Measurements from ENCODE around the gene ITGA11.

Gene ITGA11

DNA sequence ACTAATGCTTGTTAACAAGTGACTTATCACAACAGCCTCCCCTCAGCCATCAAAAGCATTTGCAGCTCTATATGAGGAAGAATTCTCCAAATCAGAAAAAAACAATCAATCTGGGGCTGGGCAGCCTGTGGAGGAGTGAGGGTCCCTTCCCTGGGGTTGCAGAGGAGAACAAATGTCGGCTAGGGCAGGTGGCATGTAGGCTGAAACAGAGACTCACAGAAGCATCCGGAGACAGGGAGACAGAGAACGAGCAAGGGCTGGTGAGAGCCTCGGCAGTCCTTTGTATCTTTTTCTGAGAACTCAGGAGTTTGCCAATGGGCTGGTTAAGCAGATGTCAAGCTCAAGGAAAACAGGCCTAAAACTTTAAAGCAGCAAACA lies 15.8 kb downstream of the ITGA11 start:
- DNase-seq: no peak
- in situ Hi-C loops (cut with HindIII; ENCODE audit: low pct_ligation_motif_present, low pct_unique_long_range_greater_than_20kb, low sequenced_read_pairs): no loop called here

GRCh38 chr15:68415501-68416157 lies 16.3 kb downstream of the ITGA11 start:
- DNase-seq: no peak
- in situ Hi-C loops (cut with HindIII; ENCODE audit: low pct_ligation_motif_present, low pct_unique_long_range_greater_than_20kb, low sequenced_read_pairs): no loop called here

DNA sequence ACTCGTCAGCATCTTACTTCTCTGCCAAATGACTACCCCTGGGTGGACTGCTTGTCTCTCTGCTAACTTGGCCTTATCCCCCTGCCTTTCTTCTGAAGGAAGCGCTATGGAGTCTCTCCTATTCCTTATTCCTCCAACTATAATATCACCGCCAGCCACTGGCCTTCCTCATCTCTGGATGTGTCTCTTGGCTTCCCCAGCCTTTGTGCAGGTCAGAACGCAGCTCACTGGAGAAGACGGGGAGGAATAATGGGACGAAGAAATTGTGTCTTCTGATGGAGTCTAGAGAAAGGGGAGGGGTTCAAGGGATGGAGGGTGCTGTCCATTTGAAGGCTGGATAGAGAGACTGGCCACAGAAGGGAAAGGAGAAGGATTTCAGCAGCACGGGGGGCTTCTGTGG lies 16.9 kb downstream of the ITGA11 start:
- no peak for DNase-seq
- in situ Hi-C loops (cut with HindIII; ENCODE audit: low pct_ligation_motif_present, low pct_unique_long_range_greater_than_20kb, low sequenced_read_pairs): no loop called here

DNA sequence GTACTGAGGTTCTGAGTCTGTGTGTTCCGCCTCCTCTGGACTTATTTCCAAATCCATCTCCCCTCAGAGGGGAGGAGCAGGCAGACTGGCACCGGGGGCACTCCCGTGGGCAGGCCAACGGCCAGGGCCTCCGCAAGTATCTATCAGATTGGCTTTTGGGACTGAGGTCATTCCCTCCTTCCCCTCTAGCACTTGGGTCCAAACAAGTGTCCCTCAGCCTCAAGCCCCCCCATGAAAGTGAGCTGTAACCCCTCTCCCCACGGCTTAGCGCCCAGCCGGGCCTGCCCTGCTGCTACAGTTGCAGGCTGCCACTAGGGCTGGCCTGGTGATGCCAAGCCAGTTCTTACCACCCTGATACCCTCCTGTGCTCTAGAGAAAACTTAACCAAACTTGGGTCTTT lies 17.4 kb downstream of the ITGA11 start:
- in situ Hi-C loops (cut with HindIII; ENCODE audit: low pct_ligation_motif_present, low pct_unique_long_range_greater_than_20kb, low sequenced_read_pairs): no loop called here
- no peak for DNase-seq

DNA sequence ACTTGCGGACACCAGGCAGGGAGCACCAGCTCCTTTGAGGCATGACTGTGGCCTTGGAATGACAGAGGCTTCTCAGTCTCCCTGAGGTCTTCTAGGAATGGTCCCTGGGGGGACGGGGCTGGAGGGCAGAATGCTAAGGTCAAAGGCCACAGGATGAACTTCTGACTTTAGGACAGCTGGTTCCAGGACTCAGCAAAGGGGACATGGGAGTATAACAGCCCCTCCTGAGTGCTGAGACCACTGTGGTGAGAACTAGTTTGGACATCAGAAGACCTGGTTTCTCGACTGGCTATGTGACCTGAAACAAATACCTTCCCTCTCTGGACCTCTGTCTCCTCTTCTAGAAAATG lies 17.8 kb downstream of the ITGA11 start:
- in situ Hi-C loops (cut with HindIII; ENCODE audit: low pct_ligation_motif_present, low pct_unique_long_range_greater_than_20kb, low sequenced_read_pairs): no loop called here
- no peak for DNase-seq

- in situ Hi-C loops (cut with HindIII; ENCODE audit: low pct_ligation_motif_present, low pct_unique_long_range_greater_than_20kb, low sequenced_read_pairs): no loop called here
- no peak for DNase-seq
Measured at GRCh38 chr15:68413363-68414205, 18.4 kb downstream of the ITGA11 start.

GRCh38 chr15:68412218-68412617 lies 19.7 kb downstream of the ITGA11 start:
- in situ Hi-C loops (cut with HindIII; ENCODE audit: low pct_ligation_motif_present, low pct_unique_long_range_greater_than_20kb, low sequenced_read_pairs): no loop called here

DNA sequence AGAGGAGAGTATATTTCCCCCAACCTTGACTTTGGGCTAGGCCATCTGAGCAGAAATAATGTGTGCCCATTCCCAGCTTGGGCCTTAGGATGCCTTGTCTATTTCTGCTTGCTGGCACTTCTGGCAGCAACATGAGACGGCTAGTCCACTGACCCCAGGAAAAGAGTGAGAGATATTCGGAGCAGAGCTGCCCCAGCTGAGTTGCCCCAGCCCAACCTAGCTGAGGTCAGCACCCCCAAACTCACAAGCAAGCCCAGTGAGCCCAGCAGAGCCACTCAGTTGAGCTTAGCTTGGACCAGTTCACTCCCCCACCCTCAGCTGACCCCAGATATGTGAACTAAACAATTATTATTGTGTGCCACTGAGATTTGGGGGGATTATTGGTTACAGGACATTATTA lies 20.2 kb downstream of the ITGA11 start:
- DNase-seq: no peak
- in situ Hi-C loops (cut with HindIII; ENCODE audit: low pct_ligation_motif_present, low pct_unique_long_range_greater_than_20kb, low sequenced_read_pairs): no loop called here

More at GRCh38 chr15:68412218-68412617, 19.7 kb downstream of the ITGA11 start:
- DNase-seq: no peak

GRCh38 chr15:68411343-68411675 lies 20.7 kb downstream of the ITGA11 start:
- no peak for DNase-seq
- in situ Hi-C loops (cut with HindIII; ENCODE audit: low pct_ligation_motif_present, low pct_unique_long_range_greater_than_20kb, low sequenced_read_pairs): no loop called here

DNA sequence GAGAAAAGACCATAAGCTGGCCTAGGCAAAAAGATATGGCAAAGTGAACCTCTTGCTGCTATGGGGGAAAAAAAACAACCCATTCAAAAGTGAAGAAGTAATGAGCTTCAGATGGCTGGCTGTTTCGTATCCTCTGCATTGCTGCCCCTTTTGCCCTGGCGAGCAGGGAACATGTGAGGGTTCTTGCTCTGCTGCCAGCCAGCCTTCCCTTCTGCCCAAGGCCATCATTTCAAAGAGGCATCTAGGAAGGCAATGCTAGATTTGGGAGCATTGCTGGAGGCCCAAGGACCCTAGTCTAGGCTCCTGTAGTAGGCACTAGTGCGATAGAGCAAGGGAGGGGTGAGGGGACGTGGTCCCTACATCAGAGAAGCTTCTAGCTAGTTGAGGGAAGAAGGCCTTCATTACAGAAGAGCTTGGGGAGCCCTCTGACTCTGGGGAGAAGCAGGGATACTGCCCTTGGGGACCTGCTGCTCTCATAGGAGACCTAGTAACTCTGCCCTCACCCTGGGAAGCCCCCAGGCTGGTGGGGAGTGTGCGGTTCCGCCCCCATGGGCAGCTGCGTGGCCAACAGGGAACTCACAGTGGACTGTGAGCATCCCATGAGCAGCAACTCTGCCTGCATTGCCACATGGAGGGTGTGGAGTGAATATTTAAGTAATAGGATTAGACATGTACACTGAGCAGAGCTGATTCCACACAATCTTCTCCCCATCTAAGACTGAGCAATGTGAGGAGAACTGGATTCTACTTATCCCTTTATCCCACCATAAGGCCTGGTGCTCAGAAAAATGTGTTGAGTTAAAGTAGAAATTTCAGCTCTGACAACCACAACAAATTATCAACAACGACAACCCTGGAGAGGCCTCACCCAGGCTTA lies 21.3 kb downstream of the ITGA11 start:
- in situ Hi-C loops (cut with HindIII; ENCODE audit: low pct_ligation_motif_present, low pct_unique_long_range_greater_than_20kb, low sequenced_read_pairs): no loop called here
- DNase-seq: no peak

GRCh38 chr15:68409736-68410370 lies 22.1 kb downstream of the ITGA11 start:
- in situ Hi-C loops (cut with HindIII; ENCODE audit: low pct_ligation_motif_present, low pct_unique_long_range_greater_than_20kb, low sequenced_read_pairs): no loop called here
- DNase-seq: no peak

GRCh38 chr15:68408971-68409370 lies 23.0 kb downstream of the ITGA11 start:
- in situ Hi-C loops (cut with HindIII; ENCODE audit: low pct_ligation_motif_present, low pct_unique_long_range_greater_than_20kb, low sequenced_read_pairs): no loop called here
- no peak for DNase-seq

DNA sequence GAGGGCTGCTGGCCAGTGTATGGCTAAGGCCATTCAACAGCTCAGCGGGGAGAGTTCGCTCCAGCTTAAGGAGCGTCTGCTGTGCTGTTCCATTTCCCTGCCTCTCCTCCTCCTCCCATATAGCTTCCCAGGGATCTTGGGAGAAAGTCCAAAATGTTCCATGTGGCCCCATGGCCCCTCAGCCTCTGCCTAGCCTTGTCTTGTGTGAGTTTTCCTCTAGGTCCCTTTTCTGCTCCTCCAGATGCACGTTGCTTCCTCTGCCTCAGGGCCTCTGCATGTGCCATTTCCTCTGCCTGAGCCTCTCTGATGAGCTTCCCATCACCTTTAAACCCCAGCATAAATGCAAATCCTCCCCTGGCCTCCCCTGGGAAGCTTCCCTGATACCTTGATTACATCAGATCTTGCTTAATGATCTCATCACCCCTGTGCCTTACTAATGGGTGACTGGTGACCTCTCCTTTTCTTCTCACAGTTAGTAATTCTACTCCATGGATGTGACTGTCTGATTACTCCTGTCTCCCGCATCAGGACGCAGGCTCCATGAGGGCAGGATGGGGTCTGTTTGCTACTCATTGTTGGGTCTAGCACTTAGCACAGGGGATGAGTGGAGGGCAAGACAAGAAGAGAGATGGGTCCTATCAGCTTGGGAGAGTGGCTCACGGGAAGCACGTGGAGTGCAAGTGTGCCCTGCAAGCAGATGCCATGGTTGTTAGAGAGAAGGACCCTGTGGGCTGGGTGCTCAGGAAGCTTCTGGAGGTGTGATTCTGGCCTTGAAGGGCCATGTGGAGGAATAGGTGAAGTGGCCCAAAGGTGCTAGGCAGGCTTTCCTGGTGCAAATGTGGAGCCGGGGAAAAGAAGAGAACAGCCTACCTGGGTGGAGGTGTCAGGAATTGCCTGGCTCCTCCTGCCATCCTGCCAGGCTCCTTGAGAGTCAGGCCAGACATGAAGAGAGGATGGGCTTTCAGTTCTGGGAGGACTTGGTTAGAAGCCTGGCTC lies 23.8 kb downstream of the ITGA11 start:
- in situ Hi-C loops (cut with HindIII; ENCODE audit: low pct_ligation_motif_present, low pct_unique_long_range_greater_than_20kb, low sequenced_read_pairs): no loop called here
- DNase-seq: no peak

- no peak for DNase-seq
- in situ Hi-C loops (cut with HindIII; ENCODE audit: low pct_ligation_motif_present, low pct_unique_long_range_greater_than_20kb, low sequenced_read_pairs): no loop called here
Measured at GRCh38 chr15:68407141-68407885, 24.6 kb downstream of the ITGA11 start.

DNA sequence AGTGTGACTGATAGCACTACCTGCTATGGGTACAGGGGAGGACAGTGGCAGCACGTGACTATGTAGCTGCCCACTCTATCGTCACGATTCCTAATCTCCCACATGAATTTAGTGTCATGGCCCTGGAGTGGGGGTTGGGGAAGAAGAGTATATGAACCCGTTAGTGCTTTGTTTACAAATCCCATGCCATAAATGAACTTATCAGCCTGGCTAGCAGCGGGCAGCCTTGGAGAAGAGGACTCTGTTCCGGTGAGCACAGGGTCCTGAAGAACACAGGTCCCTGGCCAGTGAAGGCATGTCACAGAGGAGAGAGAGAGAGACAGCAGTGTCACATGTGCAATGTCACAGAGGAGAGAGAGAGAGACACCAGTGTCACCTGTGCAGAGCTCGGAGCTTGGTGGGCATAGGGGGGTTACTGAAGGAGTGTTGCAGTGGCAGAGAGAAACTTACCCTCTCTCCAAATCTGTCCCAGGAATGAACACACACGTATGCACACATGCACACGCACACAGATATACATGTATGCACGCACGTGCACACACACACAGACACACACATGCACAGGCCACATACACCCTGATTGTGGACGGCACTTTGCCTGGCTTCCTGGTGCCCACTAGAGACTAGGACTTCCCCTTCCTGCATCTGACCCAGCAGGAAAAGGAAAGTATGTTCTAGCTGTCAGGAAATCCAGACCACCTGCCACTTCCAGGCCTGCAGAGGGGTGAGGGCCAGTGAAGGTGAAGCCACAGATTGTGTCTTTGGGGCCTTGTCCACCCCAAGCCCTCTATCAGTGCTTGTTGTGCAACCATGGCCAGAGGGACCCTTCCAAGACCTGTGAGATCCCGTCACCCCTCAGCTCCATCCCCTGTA lies 26.3 kb downstream of the ITGA11 start:
- in situ Hi-C loops (cut with HindIII; ENCODE audit: low pct_ligation_motif_present, low pct_unique_long_range_greater_than_20kb, low sequenced_read_pairs): no loop called here
- DNase-seq: no peak

- in situ Hi-C loops (cut with HindIII; ENCODE audit: low pct_ligation_motif_present, low pct_unique_long_range_greater_than_20kb, low sequenced_read_pairs): no loop called here
Measured at GRCh38 chr15:68404056-68404798, 27.7 kb downstream of the ITGA11 start.

More at GRCh38 chr15:68404056-68404798, 27.7 kb downstream of the ITGA11 start:
- no peak for DNase-seq
